Lung (tissue), 12 donors: ENCODE data around the gene IGSF9. TPM values are rescaled to one million over a fixed set of nuclear protein-coding genes. Genes with fewer than 3 reads are reported as not detected.

Experiments
- ATAC-seq: fragments of 200-7000 bp; cut with Tn5 transposase; one replicate; pipeline ENCODE4 v1.9.1; 2020; ENCODE audit warnings: moderate number of reproducible peaks; ENCODE audit not compliant: insufficient read depth, low FRiP score
- DNase-seq, 3 donors: peaks; one replicate each; pipeline ENCODE4 v3.0.0-alpha.2; 2013 to 2017
- H3K27ac ChIP-seq, 2 donors: one replicate each; pipeline ENCODE4 v1.5.1; 2013; ENCODE audit warnings: mild to moderate bottlenecking in 2 of 2, moderate library complexity in 2 of 2, control low read depth in 1 of 2, inconsistent platforms in 1 of 2, low read depth in 1 of 2, low read length in 1 of 2
- H3K27me3 ChIP-seq, 3 donors: one replicate each; pipeline ENCODE4 v1.5.1; 2013; ENCODE audit warnings: low read length in 2 of 3; ENCODE audit not compliant: control insufficient read depth in 3 of 3, insufficient read depth in 3 of 3
- H3K36me3 ChIP-seq, 4 donors: one replicate each; pipeline ENCODE4 v1.5.1; 2013; ENCODE audit warnings: low read length in 4 of 4, mild to moderate bottlenecking in 1 of 4, moderate library complexity in 1 of 4; ENCODE audit not compliant: control insufficient read depth in 4 of 4, insufficient read depth in 4 of 4
- H3K4me1 ChIP-seq, 5 donors: one replicate each; pipeline ENCODE4 v1.5.1; 2013; ENCODE audit warnings: low read length in 5 of 5, mild to moderate bottlenecking in 2 of 5, moderate library complexity in 1 of 5; ENCODE audit not compliant: control insufficient read depth in 5 of 5, insufficient read depth in 5 of 5
- H3K4me3 ChIP-seq: one replicate; pipeline ENCODE4 v1.5.1; 2013; ENCODE audit warnings: mild to moderate bottlenecking, control low read depth, moderate library complexity
- H3K9ac ChIP-seq, 2 donors: one replicate each; pipeline ENCODE4 v1.5.1; 2013; ENCODE audit warnings: low read length in 2 of 2, control low read depth in 1 of 2; ENCODE audit not compliant: insufficient read depth in 1 of 2
- H3K9me3 ChIP-seq, 4 donors: one replicate each; pipeline ENCODE4 v1.5.1; 2013; ENCODE audit warnings: low read length in 3 of 4, mild to moderate bottlenecking in 1 of 4, moderate library complexity in 1 of 4; ENCODE audit not compliant: control insufficient read depth in 4 of 4, insufficient read depth in 3 of 4
- WGBS, 2 donors: extraction: QIAGEN DNeasy Blood & Tissue Kit; methylation state at CpG; one replicate each; pipeline ENCODE4 v1.1.7; 2013; 5-methylcytosine and 5-hydroxymethylcytosine counted together
- polyA plus RNA-seq, 2 donors: library from polyadenylated mRNA; stranded (reverse); fragments of 200-250 nt; gene quantifications; one replicate each; pipeline ENCODE4 v1.2.1, GENCODE V29; 2013
- total RNA-seq, 2 donors: library from RNA; depleted of rRNA in 1 of 2; stranded (reverse); fragments of >200 nt in 1 of 2; gene quantifications; one replicate each; pipeline ENCODE4 v1.2.1, GENCODE V29; 2014 to 2021
- TF ChIP-seq, protein P1 (sequence below): IDR thresholded peaks from 2 replicates; pipeline ENCODE4 v1.5.1; 2012; ENCODE audit warnings: mild to moderate bottlenecking; ENCODE audit errors: control extremely low read depth, extremely low read depth
- donor health status: control.
- donor health status: control.
- donor health status: Bipolar disorder and iron deficiency.
- donor health status: healthy.
- donor health status: DM: yes; HTN: yes; CAD: no.

IGSF9 gene
- total and polyA plus RNA-seq, 4 donors = 1.4 to 4.9 (median 2.0) TPM

- 66 to 72% methylated on average over 2 of the region's 2 CpGs for WGBS, 2 donors
- Histone ChIP-seq H3K27ac (no peak overlapping the region), H3K36me3 (no peaks in the 10 kb centered on the region), H3K27me3 (no peaks in the 10 kb centered on the region), H3K9ac (no peak overlapping the region), H3K4me1 (peaks cover 0 to 2% (median 0%) of the 10 kb centered on the region in 5 donors), H3K4me3 (no peak overlapping the region), H3K9me3 (no peaks in the 10 kb centered on the region)
- no peak for DNase-seq
- TF ChIP-seq, protein P1, sequence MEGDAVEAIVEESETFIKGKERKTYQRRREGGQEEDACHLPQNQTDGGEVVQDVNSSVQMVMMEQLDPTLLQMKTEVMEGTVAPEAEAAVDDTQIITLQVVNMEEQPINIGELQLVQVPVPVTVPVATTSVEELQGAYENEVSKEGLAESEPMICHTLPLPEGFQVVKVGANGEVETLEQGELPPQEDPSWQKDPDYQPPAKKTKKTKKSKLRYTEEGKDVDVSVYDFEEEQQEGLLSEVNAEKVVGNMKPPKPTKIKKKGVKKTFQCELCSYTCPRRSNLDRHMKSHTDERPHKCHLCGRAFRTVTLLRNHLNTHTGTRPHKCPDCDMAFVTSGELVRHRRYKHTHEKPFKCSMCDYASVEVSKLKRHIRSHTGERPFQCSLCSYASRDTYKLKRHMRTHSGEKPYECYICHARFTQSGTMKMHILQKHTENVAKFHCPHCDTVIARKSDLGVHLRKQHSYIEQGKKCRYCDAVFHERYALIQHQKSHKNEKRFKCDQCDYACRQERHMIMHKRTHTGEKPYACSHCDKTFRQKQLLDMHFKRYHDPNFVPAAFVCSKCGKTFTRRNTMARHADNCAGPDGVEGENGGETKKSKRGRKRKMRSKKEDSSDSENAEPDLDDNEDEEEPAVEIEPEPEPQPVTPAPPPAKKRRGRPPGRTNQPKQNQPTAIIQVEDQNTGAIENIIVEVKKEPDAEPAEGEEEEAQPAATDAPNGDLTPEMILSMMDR = no peak
- no peak for ATAC-seq
Measured at GRCh38 chr1:159951016-159951415, 5.6 kb upstream of the IGSF9 start.

DNA sequence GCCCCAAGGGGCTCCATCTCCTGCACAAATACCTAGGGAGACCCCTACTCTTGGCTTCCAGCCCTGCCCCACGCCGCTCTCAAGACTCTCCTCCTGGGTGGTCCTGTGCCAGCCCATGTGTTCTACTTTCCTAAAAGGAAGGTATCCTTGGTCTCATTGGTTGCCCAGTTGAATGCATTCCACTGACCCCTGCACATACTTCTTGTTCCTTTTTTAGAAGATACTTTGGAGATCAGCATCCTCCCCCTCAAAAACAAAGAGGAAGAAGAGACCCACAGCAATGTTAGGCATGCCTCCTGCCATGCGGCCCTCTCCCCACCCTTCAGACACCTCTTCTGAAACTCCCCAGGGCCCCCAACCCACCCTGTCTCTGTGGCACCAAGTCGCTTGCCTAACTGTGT lies 4.6 kb upstream of the IGSF9 start:
- WGBS, 2 donors = 86 to 88% methylated on average over 4 of the region's 4 CpGs
- DNase-seq = no peak
- ATAC-seq = no peak

DNA sequence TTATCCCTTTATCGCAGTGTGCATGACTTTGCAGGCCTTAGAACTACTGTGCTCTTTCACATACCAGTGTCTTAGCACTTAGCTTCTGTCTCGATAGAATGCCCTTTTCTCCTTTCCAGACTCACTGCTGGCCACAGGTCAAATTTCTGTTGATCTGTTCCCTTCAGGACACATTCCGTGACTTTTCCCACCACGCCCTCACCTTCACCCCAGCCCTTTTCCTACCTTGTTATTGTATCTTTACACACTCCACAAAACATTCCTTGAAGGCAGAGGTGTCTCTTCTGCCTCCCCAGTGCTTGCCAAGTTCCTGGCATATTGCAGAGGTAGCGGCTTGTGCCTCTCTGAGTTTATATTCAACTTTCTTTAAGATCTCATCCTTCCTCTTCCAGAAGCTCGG lies 3.7 kb upstream of the IGSF9 start:
- 66 to 78% methylated on average over 6 of the region's 6 CpGs for WGBS, 2 donors
- Histone ChIP-seq H3K4me1 (peaks cover 0 to 18% (median 3%) of the 10 kb centered on the region in 5 donors), H3K4me3 (no peak overlapping the region), H3K27ac (no peak overlapping the region), H3K9me3 (no peaks in the 10 kb centered on the region), H3K9ac (no peak overlapping the region), H3K36me3 (no peaks in the 10 kb centered on the region), H3K27me3 (no peaks in the 10 kb centered on the region)
- DNase-seq (no peak), ATAC-seq (no peak)
- TF ChIP-seq, protein P1 = no peak

More for the DNA sequence above, 4.6 kb upstream of the IGSF9 start:
- Histone ChIP-seq H3K9me3 (no peaks in the 10 kb centered on the region), H3K4me3 (no peak overlapping the region), H3K27me3 (no peaks in the 10 kb centered on the region), H3K4me1 (peaks cover 0 to 10% (median 0%) of the 10 kb centered on the region in 5 donors), H3K36me3 (no peaks in the 10 kb centered on the region), H3K27ac (no peak overlapping the region), H3K9ac (no peak overlapping the region)
- TF ChIP-seq, protein P1 = no peak

DNA sequence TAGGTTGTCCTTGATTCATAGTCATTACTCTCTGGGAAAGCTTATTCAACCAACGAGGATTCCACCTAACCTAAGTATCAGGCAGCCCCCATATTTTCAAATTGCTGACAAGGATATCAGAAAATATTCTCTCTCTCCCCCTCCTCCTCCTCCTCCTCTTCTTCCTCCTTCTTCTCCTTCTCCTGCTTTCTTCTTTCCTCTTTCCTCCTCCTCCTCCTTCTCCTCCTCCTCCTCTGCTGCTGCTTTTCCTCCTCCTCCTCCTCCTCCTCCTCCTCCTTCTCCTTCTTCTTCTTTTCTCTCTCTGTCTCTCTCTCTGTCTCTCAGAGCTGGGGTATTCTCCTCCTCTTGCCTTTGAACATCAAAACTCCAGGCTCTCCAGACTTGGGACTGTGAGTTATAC lies 2.5 kb upstream of the IGSF9 start:
- H3K4me1 ChIP-seq = peaks cover 0 to 22% (median 10%) of the 10 kb centered on the region in 5 donors
- ATAC-seq = no peak
- 67 to 88% methylated on average over 1 of the region's 1 CpG for WGBS, 2 donors
- no peaks in the 10 kb centered on the region for H3K36me3 ChIP-seq
- TF ChIP-seq, protein P1 = no peak
- no peak overlapping the region for H3K4me3 ChIP-seq
- no peaks in the 10 kb centered on the region for H3K9me3 ChIP-seq
- H3K9ac ChIP-seq = no peak overlapping the region
- no peak overlapping the region for H3K27ac ChIP-seq
- no peak for DNase-seq
- H3K27me3 ChIP-seq = no peaks in the 10 kb centered on the region
